SK-N-SH treated with all-trans-retinoic acid at 6 μM for 48 hours (cell line): ENCODE measurements around the gene FAM120A.

Source experiments
- ZNF565 ChIP-seq: fragments of 450-650 bp; formaldehyde crosslinking; conservative IDR thresholded peaks from 2 replicates; pipeline ENCODE4 v1.5.0; 2020; ENCODE audit warnings: low read depth, mild to moderate bottlenecking, moderate library complexity
- ZNF70 ChIP-seq: fragments of 450-650 bp; formaldehyde crosslinking; IDR thresholded peaks from 2 replicates; pipeline ENCODE4 v1.5.0; 2020; ENCODE audit warnings: mild to moderate bottlenecking, moderate library complexity
- TF ChIP-seq, protein P1 (sequence below): fragments of 250-450 bp; sonication (Bioruptor Pico); IDR thresholded peaks from 2 replicates; pipeline ENCODE4 v1.5.0; 2020; ENCODE audit warnings: mild to moderate bottlenecking, moderate library complexity
- TF ChIP-seq, protein P2 (sequence below): fragments of 250-450 bp; sonication (Bioruptor Pico); IDR thresholded peaks from 2 replicates; pipeline ENCODE4 v1.8.0; 2020; ENCODE audit warnings: mild to moderate bottlenecking, moderate library complexity, borderline replicate concordance

DNA sequence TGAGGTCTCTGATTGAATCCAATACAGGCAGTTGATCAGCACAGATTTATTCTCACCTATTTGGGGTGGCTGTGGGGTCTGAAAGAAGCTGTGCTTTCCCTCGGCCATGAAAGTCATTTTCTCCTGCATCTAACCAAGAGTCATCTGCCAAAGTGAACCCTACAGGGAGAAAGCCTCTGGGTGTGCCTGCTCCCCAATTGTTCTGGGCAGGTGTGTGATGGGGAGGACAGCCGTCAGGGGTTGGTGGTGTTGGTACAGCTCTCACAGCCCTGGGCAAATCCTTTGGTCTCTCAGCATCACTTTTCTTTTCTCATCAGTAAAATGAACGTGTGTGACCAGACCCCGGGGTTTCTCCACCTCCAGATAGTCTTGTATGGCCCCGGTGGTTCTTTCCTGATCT is 127.4 kb downstream of the FAM120A start:
- TF ChIP-seq ZNF565 (CRISPR knock-in tag) = no peak
- TF ChIP-seq, protein P1, sequence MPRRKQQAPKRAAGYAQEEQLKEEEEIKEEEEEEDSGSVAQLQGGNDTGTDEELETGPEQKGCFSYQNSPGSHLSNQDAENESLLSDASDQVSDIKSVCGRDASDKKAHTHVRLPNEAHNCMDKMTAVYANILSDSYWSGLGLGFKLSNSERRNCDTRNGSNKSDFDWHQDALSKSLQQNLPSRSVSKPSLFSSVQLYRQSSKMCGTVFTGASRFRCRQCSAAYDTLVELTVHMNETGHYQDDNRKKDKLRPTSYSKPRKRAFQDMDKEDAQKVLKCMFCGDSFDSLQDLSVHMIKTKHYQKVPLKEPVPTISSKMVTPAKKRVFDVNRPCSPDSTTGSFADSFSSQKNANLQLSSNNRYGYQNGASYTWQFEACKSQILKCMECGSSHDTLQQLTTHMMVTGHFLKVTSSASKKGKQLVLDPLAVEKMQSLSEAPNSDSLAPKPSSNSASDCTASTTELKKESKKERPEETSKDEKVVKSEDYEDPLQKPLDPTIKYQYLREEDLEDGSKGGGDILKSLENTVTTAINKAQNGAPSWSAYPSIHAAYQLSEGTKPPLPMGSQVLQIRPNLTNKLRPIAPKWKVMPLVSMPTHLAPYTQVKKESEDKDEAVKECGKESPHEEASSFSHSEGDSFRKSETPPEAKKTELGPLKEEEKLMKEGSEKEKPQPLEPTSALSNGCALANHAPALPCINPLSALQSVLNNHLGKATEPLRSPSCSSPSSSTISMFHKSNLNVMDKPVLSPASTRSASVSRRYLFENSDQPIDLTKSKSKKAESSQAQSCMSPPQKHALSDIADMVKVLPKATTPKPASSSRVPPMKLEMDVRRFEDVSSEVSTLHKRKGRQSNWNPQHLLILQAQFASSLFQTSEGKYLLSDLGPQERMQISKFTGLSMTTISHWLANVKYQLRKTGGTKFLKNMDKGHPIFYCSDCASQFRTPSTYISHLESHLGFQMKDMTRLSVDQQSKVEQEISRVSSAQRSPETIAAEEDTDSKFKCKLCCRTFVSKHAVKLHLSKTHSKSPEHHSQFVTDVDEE (CRISPR knock-in tag) = no peak
- no peak for TF ChIP-seq ZNF70
- TF ChIP-seq, protein P2, sequence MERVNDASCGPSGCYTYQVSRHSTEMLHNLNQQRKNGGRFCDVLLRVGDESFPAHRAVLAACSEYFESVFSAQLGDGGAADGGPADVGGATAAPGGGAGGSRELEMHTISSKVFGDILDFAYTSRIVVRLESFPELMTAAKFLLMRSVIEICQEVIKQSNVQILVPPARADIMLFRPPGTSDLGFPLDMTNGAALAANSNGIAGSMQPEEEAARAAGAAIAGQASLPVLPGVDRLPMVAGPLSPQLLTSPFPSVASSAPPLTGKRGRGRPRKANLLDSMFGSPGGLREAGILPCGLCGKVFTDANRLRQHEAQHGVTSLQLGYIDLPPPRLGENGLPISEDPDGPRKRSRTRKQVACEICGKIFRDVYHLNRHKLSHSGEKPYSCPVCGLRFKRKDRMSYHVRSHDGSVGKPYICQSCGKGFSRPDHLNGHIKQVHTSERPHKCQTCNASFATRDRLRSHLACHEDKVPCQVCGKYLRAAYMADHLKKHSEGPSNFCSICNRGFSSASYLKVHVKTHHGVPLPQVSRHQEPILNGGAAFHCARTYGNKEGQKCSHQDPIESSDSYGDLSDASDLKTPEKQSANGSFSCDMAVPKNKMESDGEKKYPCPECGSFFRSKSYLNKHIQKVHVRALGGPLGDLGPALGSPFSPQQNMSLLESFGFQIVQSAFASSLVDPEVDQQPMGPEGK (CRISPR knock-in tag) = no peak
